ENCODE measurements around the gene SGPP2.

DNA sequence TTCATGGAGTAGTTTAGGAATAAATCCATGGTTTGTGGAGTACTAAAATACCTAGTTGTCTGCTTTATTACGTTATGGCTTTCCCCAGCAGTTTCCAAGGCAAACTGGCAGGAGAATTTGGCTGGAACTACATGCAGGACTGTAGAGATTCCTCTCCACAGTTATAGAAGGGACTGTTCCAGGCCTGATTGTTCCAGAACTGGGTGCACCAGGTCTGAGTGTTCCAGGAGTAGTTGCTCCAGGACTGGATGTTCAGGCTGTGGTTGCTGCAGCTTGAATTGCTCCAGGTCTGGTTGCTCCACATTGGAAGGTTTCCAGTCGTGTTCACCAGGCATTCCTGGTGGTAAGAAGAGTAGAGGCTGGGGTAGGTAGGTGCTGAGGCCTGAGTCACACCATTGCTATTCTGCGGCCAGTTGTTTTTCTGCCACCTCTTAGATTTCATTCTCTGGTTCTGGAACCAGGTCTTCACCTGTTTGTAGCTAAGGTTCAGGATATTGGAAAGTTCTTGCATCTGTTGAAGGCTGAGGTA is 28.1 kb downstream of the SGPP2 start:
- TF ChIP-seq ELF4 (IDR thresholded peaks at IDR 0.05) (no peak), SP1 (IDR thresholded peaks at IDR 0.05) (no peak), FOXM1 (IDR thresholded peaks at IDR 0.05; ENCODE audit: borderline replicate concordance) (no peak), BHLHE40 (IDR thresholded peaks at IDR 0.05; ENCODE audit: borderline replicate concordance) (no peak), NFRKB (IDR thresholded peaks at IDR 0.05) (no peak)
